ENCODE measurements around the gene ADAMTS17. TPM values are rescaled to one million over a fixed set of nuclear protein-coding genes. Genes with fewer than 3 reads are reported as not detected.

The ADAMTS17 gene
- total and polyA plus RNA-seq, 8 donors, result 4.2 to 16.4 (median 10.8) TPM

- Histone ChIP-seq H3K27ac (no peak overlapping the region), H3K27me3 (no peaks in the 10 kb centered on the region), H3K9me3 (no peaks in the 10 kb centered on the region), H3K4me3 (no peak overlapping the region), H3K4me1 (peaks cover 0 to 10% (median 3%) of the 10 kb centered on the region in 3 donors), H3K36me3 (no peaks in the 10 kb centered on the region)
- WGBS, 2 donors, result 58 to 70% methylated on average over 4 of the region's 4 CpGs
- no peak for FAIRE-seq
- peak in 2 of 6 donors; percentile 41 to 43 for DNase-seq
- intact Hi-C loops (cut with DNase I), result no loop called here
- ATAC-seq, result peak in 3 of 4 donors; percentile 20 to 43 (median 36)
- no peak for TF ChIP-seq CTCF (IDR thresholded peaks at IDR 0.05)
Observed at GRCh38 chr15:100230784-100231183, 111.0 kb downstream of the ADAMTS17 start.

GRCh38 chr15:100229181-100230163 lies 112.3 kb downstream of the ADAMTS17 start:
- FAIRE-seq, result no peak
- peaks cover 0 to 3% (median 3%) of the 10 kb centered on the region in 3 donors for H3K4me1 ChIP-seq
- H3K9me3 ChIP-seq, result no peaks in the 10 kb centered on the region
- no peaks in the 10 kb centered on the region for H3K27me3 ChIP-seq
- WGBS, 2 donors, result 89% methylated on average over 9 of the region's 9 CpGs
- no peak overlapping the region for H3K4me3 ChIP-seq
- no peak for ATAC-seq
- intact Hi-C loops (cut with DNase I), result no loop called here
- DNase-seq, result peak in 1 of 6 donors; percentile 14
- TF ChIP-seq CTCF (IDR thresholded peaks at IDR 0.05), result no peak
- no peaks in the 10 kb centered on the region for H3K36me3 ChIP-seq
- no peak overlapping the region for H3K27ac ChIP-seq

DNA sequence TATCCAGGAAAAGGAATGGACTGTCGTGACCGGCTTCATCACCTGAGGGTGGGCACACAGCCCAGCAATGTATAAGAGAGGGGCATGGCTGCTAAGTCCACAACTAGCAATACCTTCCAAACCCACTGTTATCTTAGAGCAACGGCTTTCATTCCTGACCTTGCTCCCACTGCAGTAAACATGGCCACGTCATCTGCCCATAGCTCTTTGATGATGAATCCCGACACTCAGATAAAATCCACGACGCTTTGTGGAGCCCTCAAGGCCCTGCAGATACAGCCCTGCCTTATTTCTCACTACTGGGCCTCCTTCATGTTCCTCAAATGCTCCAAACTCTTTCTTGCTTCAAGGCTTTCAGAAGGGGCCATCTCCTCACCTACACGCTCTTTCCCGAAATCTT lies 114.0 kb downstream of the ADAMTS17 start:
- H3K9me3 ChIP-seq, result no peaks in the 10 kb centered on the region
- intact Hi-C loops (cut with DNase I), result no loop called here
- 88 to 95% methylated on average over 9 of the region's 9 CpGs for WGBS, 2 donors
- H3K36me3 ChIP-seq, result no peaks in the 10 kb centered on the region
- H3K27me3 ChIP-seq, result no peaks in the 10 kb centered on the region
- ATAC-seq (no peak), FAIRE-seq (no peak), DNase-seq (no peak)
- no peaks in the 10 kb centered on the region for H3K4me1 ChIP-seq
- H3K4me3 ChIP-seq, result no peak overlapping the region
- no peak for TF ChIP-seq CTCF (IDR thresholded peaks at IDR 0.05)
- H3K27ac ChIP-seq, result no peak overlapping the region

DNA sequence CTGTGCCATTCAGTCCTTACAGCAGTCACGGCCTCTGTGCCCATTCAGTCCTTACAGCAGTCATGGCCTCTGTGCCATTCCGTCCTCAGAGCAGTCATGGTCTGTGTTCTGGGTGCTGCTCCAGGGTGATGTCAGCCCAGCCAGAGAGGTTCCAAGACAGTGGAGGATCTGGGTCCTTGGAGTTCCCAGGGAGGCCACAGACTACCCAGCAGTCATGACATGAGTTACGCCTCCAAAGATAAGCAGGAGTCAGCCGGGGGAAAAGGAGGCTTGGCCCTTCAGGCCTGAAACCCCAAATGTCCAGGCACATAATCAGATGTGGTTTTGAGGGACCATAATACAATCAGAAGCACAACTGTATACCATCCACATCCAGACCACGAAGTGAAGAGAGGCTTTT lies 115.7 kb downstream of the ADAMTS17 start:
- ATAC-seq (no peak), DNase-seq (no peak), FAIRE-seq (no peak)
- intact Hi-C loops (cut with DNase I), result no loop called here
- no peaks in the 10 kb centered on the region for H3K9me3 ChIP-seq
- no peak for TF ChIP-seq CTCF (IDR thresholded peaks at IDR 0.05)
- H3K27ac ChIP-seq, result no peak overlapping the region
- H3K27me3 ChIP-seq, result no peaks in the 10 kb centered on the region
- WGBS, 2 donors, result 91 to 96% methylated on average over 5 of the region's 5 CpGs
- peaks cover 0 to 7% (median 0%) of the 10 kb centered on the region in 3 donors for H3K4me1 ChIP-seq
- no peaks in the 10 kb centered on the region for H3K36me3 ChIP-seq
- no peak overlapping the region for H3K4me3 ChIP-seq
